Erythroblast (primary cell): ENCODE measurements around the gene HOXD8.

ENCODE experiments used
- GATA1 ChIP-seq: IDR thresholded peaks from 2 replicates; pipeline ENCODE4 v1.6.1; 2011; ENCODE audit warnings: low read depth, mild to moderate bottlenecking, control low read depth, low read length, moderate library complexity
- POLR2A ChIP-seq: IDR thresholded peaks from 2 replicates; pipeline ENCODE4 v1.6.1; 2011; ENCODE audit warnings: mild to moderate bottlenecking, low read length

GRCh38 chr2:176099728-176100546 lies 29.6 kb upstream of the HOXD8 start, which contains the start of gene HOXD12:
- TF ChIP-seq POLR2A (no peak), GATA1 (no peak)
